HS-27A (cell line): ENCODE results near the gene DECR2.
"Not testable (repeated sequence)": the region's sequence is repeated elsewhere in the genome, so short reads cannot be mapped to it uniquely, and the experiment has no call there.

ENCODE experiments used
- DNase-seq: peaks from one replicate; pipeline ENCODE4 v3.0.0-alpha.2; 2012; ENCODE audit warnings: low read depth, missing footprints

DECR2 gene, protein sequence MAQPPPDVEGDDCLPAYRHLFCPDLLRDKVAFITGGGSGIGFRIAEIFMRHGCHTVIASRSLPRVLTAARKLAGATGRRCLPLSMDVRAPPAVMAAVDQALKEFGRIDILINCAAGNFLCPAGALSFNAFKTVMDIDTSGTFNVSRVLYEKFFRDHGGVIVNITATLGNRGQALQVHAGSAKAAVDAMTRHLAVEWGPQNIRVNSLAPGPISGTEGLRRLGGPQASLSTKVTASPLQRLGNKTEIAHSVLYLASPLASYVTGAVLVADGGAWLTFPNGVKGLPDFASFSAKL

DNA sequence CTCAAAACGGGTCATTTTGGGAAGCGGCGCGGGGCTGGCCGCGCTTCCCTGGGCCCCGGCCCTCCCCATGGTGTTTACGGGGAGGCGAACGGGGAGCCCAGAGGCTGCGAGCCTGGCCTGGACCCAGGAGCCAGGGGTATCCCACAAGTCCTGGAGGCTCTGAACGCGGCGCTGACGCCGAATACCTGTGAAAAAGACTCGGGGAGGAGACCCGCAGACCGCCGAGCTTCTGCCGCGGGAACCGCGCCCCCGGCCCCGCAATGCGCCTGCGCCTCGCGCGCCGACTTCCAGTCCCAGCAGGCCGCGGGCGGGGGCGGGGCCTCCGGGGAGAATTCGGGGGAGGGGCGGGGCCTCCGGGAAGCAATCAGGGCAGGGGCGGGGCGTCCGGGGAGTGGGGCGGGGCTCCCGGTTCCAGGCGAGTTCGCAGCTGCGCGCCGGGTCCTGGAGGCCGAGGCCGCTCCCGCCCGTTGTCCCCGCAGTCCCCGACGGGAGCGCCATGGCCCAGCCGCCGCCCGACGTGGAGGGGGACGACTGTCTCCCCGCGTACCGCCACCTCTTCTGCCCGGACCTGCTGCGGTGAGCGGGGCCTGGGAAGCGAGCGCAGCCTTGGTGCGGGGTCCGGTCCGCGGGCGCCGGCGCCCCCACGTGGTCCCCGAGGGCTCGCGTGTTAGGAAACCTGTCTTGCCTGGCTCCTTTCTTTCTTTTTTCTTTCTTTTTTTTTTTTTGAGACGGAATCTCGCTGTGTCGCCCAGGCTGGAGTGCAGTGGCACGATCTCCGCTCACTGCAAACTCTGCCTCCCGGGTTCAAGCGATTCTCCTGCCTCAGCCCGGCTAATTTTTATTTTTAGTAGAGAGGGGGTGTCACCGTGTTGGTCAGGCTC is at the start of gene DECR2:
Gene DECR2 (plus strand): TSS at position 418 of the 881 bp plus-strand sequence. CDS start 79 bp downstream, at position 497.
- DNase-seq, result peak; percentile 39

DNA sequence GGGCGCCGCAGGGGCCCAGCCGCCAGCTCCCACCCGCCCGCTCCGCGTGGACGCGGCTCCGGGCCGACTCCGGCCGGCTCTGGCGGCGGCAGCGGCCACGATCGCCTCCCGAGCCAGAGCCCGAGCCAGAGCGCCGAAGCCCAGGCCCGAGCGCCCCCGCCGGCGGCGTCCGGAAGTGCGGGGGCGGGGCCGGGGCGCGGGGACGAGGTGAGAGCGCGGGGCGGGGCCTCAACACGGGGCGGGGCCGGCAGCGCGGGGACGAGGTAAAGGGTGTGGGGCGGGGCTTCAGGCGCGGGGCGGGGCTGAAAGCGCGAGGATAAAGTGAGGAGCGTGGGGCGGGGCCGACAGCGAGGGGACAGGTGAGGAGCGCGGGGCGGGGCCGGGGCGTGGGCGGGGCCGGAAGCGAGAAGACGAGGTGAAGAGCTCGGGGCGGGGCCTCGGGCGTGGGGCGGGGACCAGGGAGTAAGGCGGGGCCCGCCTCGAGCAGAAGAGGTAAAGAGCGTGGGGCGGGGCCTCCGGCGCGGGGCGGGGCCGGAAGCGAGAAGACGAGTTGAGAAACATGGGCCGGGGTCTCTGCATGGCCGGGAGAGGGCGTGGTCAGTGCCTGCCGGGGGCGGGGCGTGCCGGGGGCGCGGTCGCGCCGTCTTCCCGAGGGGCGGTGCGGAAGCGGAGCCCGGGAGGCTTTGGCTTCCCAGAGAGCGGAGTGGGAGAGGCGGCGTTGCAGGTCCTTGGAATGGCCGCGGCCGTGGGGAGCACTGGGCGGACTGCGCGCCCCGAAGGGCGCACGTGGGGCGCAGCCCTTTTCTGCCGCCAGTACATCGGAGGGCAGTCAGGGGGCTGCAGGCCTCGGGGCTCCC is 48.9 kb upstream of the DECR2 start, which contains the start of gene AXIN1:
Gene AXIN1 (minus strand): TSS at position 177 of the 857 bp plus-strand sequence. CDS start 5,698 bp downstream, outside the sequence.
- DNase-seq, result peak; percentile 51

DNA sequence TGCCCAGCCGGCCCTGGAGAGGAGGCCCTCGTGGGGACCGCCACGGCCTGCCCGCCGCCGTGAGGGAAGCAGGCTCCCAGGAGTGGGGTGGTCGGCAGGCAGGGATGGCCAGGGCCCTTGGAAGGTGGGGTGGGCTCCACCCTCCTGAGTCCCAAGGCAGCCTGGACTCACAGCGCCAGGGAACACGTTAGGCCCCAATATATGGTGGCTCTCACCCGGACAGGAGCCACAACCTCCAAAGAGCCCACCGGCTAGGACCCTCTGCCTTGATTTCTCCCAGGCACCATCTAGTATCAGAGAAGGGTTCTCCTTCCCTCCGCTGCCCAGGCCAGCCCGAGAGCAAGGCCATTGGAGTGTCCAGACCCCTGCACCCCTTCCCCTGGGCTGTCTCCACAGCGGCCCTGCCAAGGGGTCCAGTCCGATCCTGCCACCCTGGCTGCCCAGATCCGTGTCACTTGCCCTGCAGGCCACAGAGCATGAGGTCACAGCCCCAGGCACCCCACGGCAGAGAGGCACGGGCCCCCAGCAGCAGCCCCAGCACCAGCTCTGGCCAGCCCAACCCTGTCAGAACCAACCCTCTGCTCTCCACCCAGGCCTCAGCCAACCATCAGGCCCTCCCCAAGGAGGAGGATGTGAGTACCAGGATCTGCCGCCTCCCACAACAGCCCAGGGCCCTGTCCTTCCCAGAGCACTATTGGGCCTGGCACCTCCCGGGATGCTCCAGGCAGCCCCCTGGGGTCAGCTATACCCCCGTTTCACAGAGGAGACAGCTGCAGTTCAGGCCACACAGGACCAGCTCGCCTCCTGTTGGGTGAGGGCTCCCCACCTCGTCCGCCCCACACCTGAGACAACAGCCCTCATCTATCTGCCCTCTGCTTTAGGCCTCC is 48.0 kb upstream of the DECR2 start:
- DNase-seq, result no peak

DNA sequence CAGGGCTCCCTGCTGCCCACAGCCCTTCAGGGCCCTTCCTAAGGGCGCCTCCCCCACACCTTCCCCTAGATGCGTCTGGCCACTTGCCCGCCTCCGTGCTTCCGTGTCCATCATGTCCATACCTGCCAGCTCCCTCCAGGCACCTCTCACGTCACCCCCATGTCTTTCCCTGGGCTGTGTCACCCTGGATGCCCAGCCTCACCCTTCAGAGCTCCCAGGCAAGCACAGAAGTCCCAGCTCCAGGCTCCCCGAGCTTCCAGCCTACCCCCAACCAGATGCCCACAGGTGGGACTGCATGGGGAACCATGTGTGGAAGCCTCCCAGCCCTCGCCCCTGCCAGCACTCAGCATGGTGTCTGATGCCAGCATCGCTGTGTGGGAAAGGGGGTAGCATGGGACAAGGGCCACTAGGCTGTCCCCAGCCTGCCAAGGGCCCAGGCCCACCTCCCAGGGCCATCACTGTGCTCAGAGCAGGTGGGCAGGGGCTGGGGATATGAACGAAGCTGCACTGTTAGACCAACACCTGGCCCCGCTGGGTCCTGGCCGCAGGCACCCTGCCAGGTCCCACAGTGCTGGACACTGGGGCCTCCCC is 47.3 kb upstream of the DECR2 start:
- DNase-seq, result no peak

DNA sequence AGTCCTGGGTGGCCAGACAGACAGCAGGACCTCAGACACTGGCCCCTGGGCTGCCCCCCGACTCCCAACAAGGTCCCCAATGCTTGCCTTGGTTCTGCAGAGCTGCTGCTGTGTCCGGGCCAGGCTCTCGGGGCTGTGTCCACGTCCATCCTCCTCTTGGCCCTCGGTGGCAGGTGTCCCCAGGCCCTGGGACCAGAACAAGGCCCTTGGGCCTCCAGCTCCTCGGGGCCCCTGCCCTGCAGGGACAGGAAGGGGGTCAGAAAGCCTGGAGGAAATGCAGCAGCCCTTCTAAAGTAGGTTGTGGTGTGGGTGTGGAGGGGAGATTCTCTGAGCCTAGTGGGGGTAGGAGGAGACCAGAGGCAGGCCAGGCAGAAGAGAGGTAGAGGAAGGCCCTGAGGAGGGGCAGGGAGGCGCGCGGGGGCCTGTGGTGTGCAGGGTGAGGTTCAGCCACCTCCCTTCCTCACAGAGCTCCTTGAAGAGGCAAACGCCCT is 46.7 kb upstream of the DECR2 start:
- DNase-seq, result no peak

DNA sequence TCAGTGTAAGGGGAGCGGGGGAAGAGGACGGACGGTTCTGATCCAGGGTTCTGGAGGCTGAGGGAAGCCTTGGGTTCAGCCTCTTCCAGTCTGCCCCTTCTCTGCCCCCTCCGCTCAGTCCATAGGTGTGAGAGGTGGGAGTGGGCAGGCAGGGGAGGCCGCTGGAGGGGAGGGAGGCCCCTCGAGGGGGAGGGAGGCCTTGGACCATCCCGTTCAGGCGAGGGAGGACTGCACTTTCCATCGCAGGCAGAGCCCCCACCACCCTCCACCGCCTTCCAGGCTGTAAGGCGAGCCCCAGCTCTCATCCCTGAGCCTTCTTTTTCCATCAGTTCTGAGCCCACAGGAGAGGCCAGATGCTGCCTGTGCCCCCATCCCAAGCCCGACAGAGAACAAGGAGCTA is 44.9 kb upstream of the DECR2 start:
- no peak for DNase-seq

DNA sequence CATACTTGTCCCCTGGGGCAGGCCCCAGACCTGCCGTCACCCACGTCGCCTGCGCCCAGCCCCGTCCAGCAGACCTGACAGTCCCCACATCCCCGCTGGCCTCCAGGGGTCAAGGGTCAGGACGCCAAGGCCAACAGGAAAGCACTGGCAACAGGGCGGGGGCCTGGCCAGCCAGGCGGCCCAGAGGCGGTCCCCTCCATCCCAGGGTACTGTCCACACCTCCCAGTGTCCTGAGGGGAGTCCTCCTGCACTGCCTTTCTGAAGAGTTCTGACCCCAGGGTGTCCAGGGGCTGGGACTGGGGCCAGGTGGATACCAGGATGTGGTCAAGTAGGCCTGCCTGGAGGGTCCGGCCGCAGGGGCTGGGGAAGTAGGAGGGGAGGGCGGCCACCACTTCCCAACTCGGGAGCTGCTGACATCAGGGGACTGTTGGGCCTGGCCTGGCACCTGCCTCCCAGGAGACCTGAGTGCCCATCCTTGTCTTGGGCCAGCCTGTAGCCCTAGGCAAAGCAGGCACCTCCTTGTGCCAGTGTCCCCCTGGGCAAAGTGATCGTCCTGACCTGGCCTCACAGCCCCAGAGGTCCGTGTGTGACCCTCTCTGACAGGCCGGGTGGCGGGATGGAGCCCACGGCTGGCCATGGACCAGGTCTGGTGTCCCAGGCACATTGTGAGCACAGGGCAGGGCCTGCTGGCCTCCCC is 42.5 kb upstream of the DECR2 start:
- no peak for DNase-seq

DNA sequence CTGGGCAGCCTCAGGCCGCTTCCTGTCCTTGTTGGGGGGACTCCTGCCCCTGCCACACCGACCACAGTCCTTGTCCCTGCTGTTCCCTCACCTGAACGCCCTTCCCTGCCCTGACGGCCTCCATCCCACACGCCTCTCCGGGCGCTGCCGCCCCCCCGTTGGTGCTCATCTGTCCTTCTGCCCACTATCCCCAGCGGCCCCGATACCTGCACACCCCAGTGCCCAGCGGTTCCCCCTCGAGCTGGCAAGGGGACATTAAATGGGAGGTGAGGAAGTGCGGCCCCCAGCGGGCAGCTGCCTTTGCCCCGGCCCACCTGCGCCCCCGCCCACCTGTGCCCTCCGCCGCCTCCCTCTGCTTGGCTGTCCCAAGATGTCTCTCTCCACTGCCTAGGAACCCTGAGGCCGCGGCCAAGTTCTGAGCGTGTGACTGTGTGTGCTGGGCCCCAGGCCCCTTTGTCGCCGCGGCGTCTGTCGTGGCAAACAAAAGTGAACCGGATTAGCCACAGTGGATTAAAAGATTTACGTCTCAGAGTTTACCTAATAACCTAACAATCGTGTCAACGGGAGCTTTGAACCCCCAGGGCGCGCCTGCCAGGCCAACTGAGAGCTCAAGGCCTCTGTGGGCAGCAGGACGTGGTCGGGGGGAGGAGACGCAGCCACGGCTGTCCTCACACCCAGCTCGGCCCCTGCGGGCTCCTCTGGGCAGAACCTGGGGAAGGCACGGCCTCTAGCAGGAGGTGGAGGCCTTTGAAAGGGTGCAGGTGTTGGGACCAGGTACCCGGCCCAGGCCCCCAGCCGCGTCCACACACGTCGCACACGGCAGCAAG is 41.6 kb upstream of the DECR2 start:
- DNase-seq, result no peak

DNA sequence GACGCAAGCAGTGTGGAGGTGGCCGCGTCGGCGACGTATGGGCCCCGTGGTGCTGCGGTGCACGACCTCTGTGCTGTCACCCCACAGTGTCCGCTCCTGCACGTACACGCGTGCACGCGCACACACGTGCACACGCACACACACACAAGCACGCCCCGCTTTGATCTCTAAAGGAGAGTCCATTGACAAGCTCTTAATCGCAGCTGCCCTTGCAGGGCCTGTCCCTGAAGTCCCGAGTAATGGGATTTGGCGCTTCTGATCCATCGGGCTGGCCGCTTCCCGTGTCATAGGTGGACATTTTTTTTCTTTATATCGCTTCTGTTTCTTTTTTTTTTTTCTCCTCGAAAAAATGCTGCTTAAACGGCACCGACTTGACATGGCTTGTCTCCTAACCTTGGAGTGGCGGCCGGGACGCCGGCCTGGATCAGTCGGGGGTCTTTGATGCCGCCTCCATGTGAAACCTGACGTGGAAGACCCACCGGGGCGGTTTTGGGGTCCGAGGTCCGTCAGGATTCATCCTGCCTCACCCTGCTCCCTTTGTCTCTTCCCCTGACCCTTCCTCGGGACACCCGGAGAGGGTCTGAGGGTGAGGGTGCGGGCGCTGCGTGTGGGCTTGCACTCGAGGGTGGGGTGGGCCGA is 40.9 kb upstream of the DECR2 start:
- DNase-seq, result no peak

DNA sequence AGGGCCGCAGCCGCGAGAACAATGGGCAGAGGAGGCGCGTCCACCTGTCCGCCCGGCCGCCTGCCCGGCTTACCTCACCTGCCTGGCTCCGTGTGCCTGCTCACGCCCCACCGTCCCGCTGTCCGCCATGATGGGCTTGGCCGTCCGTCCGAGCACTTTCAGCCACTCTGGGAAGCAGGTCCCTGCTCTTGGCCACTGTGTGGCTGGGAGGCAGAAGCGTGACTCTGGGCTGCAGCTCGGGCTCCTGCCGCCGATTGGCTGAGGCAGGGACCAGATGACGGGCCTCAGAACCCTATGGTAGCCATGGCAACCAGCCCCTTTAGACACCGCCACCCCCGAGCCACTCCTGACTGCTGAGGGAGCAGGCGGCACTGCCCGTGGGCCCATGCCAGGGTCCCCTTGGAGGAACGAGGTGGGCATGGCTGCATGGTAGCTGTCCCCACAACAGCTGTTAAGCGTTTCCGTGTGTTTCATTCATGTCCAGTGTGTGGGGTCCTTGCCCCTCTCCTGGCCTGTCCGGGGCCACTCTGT is 40.3 kb upstream of the DECR2 start:
- no peak for DNase-seq

DNA sequence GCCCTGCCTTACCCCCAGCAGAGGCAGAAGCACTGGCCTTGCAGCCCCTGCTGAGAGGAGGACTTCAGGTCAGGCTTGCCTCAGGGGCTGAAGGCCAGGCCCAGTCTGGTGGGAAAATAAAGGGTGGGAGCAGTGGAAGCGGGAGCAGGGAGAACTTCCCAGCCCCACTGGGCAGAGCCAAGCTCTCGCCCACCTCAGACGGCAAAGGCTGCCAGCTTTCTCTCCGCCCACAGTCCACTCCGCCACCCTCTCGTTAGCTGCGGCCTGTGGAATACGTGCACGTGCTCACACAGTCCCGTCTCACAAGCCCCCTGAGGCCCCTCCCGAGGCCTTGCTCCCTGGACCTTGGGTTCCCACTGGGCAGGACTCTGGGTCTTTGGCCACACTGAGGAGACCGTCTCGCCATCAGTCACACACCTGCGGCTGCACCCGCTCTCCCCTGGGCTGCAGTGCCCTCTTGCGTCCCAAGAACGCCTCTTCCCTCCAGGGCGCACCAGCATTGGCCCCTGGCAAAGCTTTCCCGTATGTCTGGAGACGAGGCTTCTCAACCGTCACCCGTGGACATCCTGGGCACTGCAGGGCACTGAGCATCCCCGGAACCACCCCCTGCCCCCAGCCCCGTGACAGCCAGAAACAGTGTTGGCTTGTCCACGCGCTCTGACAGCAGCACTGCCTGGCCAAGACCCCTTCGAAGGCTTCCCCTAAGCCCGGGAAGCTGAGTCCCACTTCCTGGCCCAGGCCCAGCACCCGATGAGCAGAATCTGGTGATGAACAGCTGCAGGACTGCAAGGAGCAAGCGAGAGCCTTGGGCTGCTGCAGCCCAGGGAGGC is 39.6 kb upstream of the DECR2 start:
- DNase-seq, result peak; percentile 49

DNA sequence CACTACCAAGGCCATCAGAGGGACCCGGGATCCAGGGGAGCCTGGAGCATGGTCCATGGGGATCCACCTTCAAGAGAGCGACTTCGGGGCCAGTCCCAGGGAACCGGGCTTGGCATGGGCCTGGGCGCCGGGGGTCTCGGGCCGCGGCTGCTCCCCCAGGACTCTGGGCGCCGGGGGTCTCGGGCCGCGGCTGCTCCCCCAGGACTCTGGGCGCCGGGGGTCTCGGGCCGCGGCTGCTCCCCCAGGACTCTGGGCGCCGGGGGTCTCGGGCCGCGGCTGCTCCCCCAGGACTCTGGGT is 39.0 kb upstream of the DECR2 start:
- DNase-seq, result not testable (repeated sequence)

DNA sequence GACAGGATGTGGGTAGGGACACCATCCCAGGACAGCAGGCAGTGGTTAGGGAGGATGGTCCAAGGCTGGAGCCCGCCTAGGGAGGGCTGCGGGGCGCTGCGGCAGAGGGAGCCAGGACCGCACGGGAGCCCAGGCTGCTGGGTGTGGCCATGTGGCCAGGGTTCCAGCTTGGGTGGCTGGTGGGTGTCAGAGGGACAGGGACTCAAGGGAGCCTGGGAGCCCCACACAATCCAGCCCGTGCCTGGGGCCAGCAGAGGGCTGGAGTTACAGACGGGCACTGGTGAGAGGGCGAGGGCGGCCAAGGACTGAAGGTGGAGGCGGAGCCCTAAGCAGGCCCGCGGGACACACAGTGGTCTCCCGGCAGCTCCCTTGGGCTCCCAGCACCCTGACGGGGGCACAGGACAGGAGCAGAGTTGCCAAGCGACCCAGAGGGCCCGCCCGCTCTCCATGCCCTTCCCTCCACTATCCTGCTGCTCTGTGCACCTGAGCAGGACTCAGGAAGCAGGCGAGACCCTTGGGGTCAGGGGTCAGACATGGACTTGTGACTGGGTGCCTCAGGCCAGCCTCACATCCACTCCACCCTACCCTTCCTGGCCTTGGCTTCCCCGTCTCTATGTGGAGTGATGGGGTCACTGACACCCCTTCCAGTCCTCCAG is 38.4 kb upstream of the DECR2 start:
- DNase-seq, result no peak

DNA sequence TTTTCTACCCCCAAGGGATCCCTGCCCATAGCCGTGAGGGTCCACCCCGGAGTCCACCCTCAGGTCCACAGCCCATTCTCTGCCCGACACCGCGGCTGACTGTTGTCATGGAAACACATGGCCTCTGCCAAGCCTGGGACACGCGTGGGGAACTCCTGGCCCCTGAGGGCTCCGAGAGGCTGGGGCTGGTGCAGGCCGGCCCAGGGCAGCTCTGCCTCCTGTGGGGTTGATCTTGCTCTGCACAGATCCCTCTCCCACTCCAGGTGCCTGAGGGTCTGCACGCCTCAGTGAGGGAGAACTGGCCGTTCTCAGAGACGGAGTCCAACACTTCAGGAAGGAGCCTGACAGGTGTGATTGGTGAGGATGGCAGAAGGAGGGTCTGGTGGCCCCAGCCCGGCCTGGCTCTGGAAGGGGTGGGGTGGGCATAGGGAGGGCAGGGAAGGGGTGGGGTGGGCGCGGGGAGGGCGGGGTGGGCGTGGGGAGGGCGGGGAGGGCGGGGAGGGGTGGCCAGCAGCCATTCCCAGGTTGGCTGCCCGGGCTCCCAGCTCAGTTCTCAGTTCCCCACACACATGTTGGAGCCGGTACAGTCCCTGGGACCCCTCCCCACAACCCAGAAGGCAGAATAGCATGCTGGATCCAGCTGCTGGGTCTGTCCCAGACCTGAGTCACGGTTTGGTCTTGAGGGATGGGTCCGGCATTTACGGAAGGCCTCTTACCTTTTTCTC is 37.8 kb upstream of the DECR2 start:
- DNase-seq, result no peak

DNA sequence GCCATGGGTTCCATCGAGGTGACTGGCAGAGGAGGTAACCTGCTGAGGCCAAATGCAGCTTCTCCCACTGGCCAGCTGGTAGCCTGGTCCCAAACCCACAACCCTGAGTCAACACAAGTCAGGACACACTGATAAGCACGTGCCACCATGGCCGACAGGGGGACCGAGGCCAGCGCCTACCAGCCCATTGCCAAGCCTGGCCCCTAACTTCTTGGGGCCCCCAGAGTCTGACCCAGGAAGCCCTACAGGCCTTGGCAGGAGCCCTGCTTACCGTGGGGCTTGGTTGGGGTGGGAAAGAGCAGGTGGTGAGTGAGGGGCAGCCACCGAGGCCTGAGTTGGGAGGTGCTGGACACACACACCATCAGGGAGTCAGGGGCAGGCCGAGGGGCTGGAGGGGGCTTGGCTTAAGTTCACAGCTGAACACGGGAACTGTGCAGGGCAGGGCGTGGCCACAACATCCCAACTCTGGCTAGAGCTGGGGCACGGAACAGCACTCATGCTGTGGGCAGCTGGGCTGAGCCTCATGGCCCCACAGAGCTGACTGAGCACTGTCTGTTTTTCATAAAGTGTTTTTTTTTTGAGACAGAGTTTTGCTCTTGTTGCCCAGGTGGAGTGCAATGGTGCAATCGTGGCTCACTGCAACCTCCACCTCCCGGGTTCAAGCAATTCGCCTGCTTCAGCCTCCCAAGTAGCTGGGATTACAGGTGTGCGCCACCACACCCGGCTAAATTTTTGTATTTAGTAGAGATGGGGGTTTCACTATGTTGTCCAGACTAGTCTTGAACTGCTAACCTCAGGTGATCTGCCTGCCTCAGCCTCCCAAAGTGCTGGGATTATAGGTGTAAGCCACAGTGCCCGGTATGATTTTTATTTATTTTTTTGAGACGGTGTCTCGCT is 36.8 kb upstream of the DECR2 start:
- no peak for DNase-seq
